HG02884 (cell line): ENCODE measurements around the gene MEGF11.

Experiments
- ATAC-seq: cut with Tn5 transposase; IDR thresholded peaks from one replicate; pipeline ENCODE4 v1.9.1; 2021; ENCODE audit warnings: mild to moderate bottlenecking, moderate library complexity; ENCODE audit not compliant: unreplicated experiment

MEGF11 gene

GRCh38 chr15:66039117-66039871 lies 214.3 kb downstream of the MEGF11 start:
- no peak for ATAC-seq

GRCh38 chr15:66038387-66039116 lies 215.0 kb downstream of the MEGF11 start:
- ATAC-seq, result no peak

- ATAC-seq, result no peak
Measured at GRCh38 chr15:66036859-66037258, 216.7 kb downstream of the MEGF11 start.

GRCh38 chr15:66035901-66036300 lies 217.6 kb downstream of the MEGF11 start:
- ATAC-seq, result no peak

GRCh38 chr15:66033143-66033542 lies 220.4 kb downstream of the MEGF11 start:
- no peak for ATAC-seq

- ATAC-seq, result no peak
Measured at GRCh38 chr15:66032006-66032405, 221.5 kb downstream of the MEGF11 start.

- ATAC-seq, result no peak
Measured at GRCh38 chr15:66030650-66031049, 222.9 kb downstream of the MEGF11 start.

GRCh38 chr15:66029650-66030049 lies 223.9 kb downstream of the MEGF11 start:
- ATAC-seq, result no peak

- ATAC-seq, result no peak
Measured at GRCh38 chr15:66027268-66027805, 226.2 kb downstream of the MEGF11 start.

GRCh38 chr15:66025972-66026371 lies 227.6 kb downstream of the MEGF11 start:
- ATAC-seq, result no peak

- ATAC-seq, result no peak
Measured at GRCh38 chr15:66025015-66025452, 228.5 kb downstream of the MEGF11 start.

GRCh38 chr15:66024116-66024515 lies 229.4 kb downstream of the MEGF11 start:
- ATAC-seq, result no peak

GRCh38 chr15:66023311-66023972 lies 230.1 kb downstream of the MEGF11 start:
- no peak for ATAC-seq

GRCh38 chr15:66022163-66022525 lies 231.4 kb downstream of the MEGF11 start:
- no peak for ATAC-seq

GRCh38 chr15:66021496-66022162 lies 231.9 kb downstream of the MEGF11 start:
- no peak for ATAC-seq

- no peak for ATAC-seq
Measured at GRCh38 chr15:66019826-66020398, 233.6 kb downstream of the MEGF11 start.

- no peak for ATAC-seq
Measured at GRCh38 chr15:66019368-66019767, 234.2 kb downstream of the MEGF11 start.

GRCh38 chr15:66018488-66018797 lies 235.1 kb downstream of the MEGF11 start:
- no peak for ATAC-seq

- no peak for ATAC-seq
Measured at GRCh38 chr15:66017792-66018487, 235.6 kb downstream of the MEGF11 start.

GRCh38 chr15:66017000-66017399 lies 236.6 kb downstream of the MEGF11 start:
- ATAC-seq, result no peak
